Thoracic aorta (tissue), 2 donors: ENCODE results near the gene WFDC2. TPM values are rescaled to one million over a fixed set of nuclear protein-coding genes. Genes with fewer than 3 reads are reported as not detected.
A peak's percentile ranks its signal among the peaks of the same experiment; 100 is the strongest.

Experiments used
- ATAC-seq: fragments of 150-250 bp; one replicate; pipeline ENCODE4 v1.8.0; 2017; ENCODE audit warnings: low read depth; ENCODE audit not compliant: insufficient number of reproducible peaks, low FRiP score
- DNase-seq: peaks from one replicate; pipeline ENCODE4 v3.0.0-alpha.2; 2020; ENCODE audit warnings: low spot score
- H3K27ac ChIP-seq, 2 donors: fragments of 200-600 bp; sonication (generic); 1 replicate in 1 of 2; 2 replicates in 1 of 2; pipeline ENCODE4 v1.5.1; 2016; ENCODE audit warnings: mild to moderate bottlenecking in 2 of 2, moderate library complexity in 2 of 2
- H3K27me3 ChIP-seq: fragments of 200-600 bp; sonication (generic); replicated peaks from 2 replicates; pipeline ENCODE4 v1.6.0; 2016; ENCODE audit warnings: mild to moderate bottlenecking; ENCODE audit not compliant: insufficient read depth
- H3K36me3 ChIP-seq: fragments of 200-600 bp; sonication (generic); one replicate; pipeline ENCODE4 v1.5.1; 2016
- H3K4me1 ChIP-seq, 2 donors: fragments of 200-600 bp; sonication (generic); 1 replicate in 1 of 2; 2 replicates in 1 of 2; pipeline versions ENCODE4 v1.5.1 to v1.6.0; 2016; ENCODE audit warnings: low read depth in 2 of 2, mild to moderate bottlenecking in 1 of 2; ENCODE audit not compliant: control insufficient read depth in 1 of 2
- H3K4me3 ChIP-seq: fragments of 200-600 bp; sonication (generic); 2 replicates; pipeline ENCODE4 v1.5.1; 2016; ENCODE audit warnings: mild to moderate bottlenecking
- H3K9me3 ChIP-seq: fragments of 200-600 bp; sonication (generic); 2 replicates; pipeline ENCODE4 v1.5.1; 2016
- total RNA-seq, 2 donors: library from RNA; depleted of rRNA; stranded (reverse); fragments of >200 nt; gene quantifications; one replicate each; pipeline versions ENCODE4 v1.1.0 to v1.2.3, GENCODE V29; 2016
- TF ChIP-seq, protein P1 (sequence below): fragments of 200-600 bp; sonication (generic); IDR thresholded peaks from one replicate; pipeline ENCODE4 v1.5.1; 2019; ENCODE audit warnings: antibody characterized with exemption

WFDC2 gene, protein sequence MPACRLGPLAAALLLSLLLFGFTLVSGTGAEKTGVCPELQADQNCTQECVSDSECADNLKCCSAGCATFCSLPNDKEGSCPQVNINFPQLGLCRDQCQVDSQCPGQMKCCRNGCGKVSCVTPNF
- total RNA-seq = not detected

- no peaks in the 10 kb centered on the region for H3K36me3 ChIP-seq
- DNase-seq = no peak
- H3K27ac ChIP-seq = no peak within 1 kb of the TSS
- peak within 1 kb of the TSS; percentile 70 for H3K4me3 ChIP-seq
- peaks cover 7% of the 10 kb centered on the region for H3K27me3 ChIP-seq
- no peak for ATAC-seq
- TF ChIP-seq, protein P1, sequence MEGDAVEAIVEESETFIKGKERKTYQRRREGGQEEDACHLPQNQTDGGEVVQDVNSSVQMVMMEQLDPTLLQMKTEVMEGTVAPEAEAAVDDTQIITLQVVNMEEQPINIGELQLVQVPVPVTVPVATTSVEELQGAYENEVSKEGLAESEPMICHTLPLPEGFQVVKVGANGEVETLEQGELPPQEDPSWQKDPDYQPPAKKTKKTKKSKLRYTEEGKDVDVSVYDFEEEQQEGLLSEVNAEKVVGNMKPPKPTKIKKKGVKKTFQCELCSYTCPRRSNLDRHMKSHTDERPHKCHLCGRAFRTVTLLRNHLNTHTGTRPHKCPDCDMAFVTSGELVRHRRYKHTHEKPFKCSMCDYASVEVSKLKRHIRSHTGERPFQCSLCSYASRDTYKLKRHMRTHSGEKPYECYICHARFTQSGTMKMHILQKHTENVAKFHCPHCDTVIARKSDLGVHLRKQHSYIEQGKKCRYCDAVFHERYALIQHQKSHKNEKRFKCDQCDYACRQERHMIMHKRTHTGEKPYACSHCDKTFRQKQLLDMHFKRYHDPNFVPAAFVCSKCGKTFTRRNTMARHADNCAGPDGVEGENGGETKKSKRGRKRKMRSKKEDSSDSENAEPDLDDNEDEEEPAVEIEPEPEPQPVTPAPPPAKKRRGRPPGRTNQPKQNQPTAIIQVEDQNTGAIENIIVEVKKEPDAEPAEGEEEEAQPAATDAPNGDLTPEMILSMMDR = no peak
- H3K9me3 ChIP-seq = no peaks in the 10 kb centered on the region
- H3K4me1 ChIP-seq = peaks cover 10 to 15% of the 10 kb centered on the region in 2 donors
Observed at GRCh38 chr20:45469336-45470261, at the start of gene WFDC2. TSS of gene WFDC2 (plus strand) at chr20:45469753. CDS start at chr20:45469782, 29 bp downstream.

GRCh38 chr20:45420125-45420524, 49.4 kb upstream of the WFDC2 start:
- no peak for DNase-seq
- peaks cover 36% of the 10 kb centered on the region for H3K36me3 ChIP-seq
- H3K4me1 ChIP-seq = peaks cover 6 to 36% of the 10 kb centered on the region in 2 donors
- H3K4me3 ChIP-seq = no peak overlapping the region
- H3K9me3 ChIP-seq = no peaks in the 10 kb centered on the region
- TF ChIP-seq, protein P1 = no peak
- H3K27ac ChIP-seq = peak overlapping the region; percentile 2 to 56
- H3K27me3 ChIP-seq = no peaks in the 10 kb centered on the region
- ATAC-seq = no peak

GRCh38 chr20:45423700-45424099, 45.9 kb upstream of the WFDC2 start:
- Histone ChIP-seq H3K4me3 (no peak overlapping the region), H3K36me3 (peaks cover 49% of the 10 kb centered on the region), H3K27ac (no peak overlapping the region), H3K9me3 (no peaks in the 10 kb centered on the region), H3K4me1 (peaks cover 0 to 11% of the 10 kb centered on the region in 2 donors), H3K27me3 (no peaks in the 10 kb centered on the region)
- TF ChIP-seq, protein P1 = no peak
- DNase-seq = no peak
- no peak for ATAC-seq

GRCh38 chr20:45425561-45425960, 44.0 kb upstream of the WFDC2 start:
- no peak for ATAC-seq
- DNase-seq = no peak
- no peaks in the 10 kb centered on the region for H3K27me3 ChIP-seq
- peaks cover 43% of the 10 kb centered on the region for H3K36me3 ChIP-seq
- H3K9me3 ChIP-seq = no peaks in the 10 kb centered on the region
- no peak overlapping the region for H3K4me3 ChIP-seq
- H3K27ac ChIP-seq = no peak overlapping the region
- TF ChIP-seq, protein P1 = no peak
- no peaks in the 10 kb centered on the region for H3K4me1 ChIP-seq

- no peaks in the 10 kb centered on the region for H3K27me3 ChIP-seq
- H3K4me3 ChIP-seq = no peak overlapping the region
- DNase-seq (no peak), ATAC-seq (no peak)
- no peak overlapping the region for H3K27ac ChIP-seq
- peaks cover 34% of the 10 kb centered on the region for H3K36me3 ChIP-seq
- TF ChIP-seq, protein P1 = no peak
- no peaks in the 10 kb centered on the region for H3K4me1 ChIP-seq
- H3K9me3 ChIP-seq = no peaks in the 10 kb centered on the region
Observed at GRCh38 chr20:45426320-45427016, 43.1 kb upstream of the WFDC2 start.
